OCI-LY7 (cell line): ENCODE results near the gene SRGAP2B.
"Not testable (repeated sequence)": the region's sequence is repeated elsewhere in the genome, so short reads cannot be mapped to it uniquely, and the experiment has no call there.

Experiments used
- EZH2phosphoT487 ChIP-seq: fragments of 200-600 bp; sonication (generic); IDR thresholded peaks from 2 replicates; pipeline ENCODE4 v1.6.1; 2018; ENCODE audit warnings: low read depth, borderline replicate concordance, mild to moderate bottlenecking, mixed run types, antibody characterized with exemption, low read length, moderate library complexity, mixed read lengths
- TF ChIP-seq, protein P1 (sequence below): fragments of 200-600 bp; sonication (generic); conservative IDR thresholded peaks from 2 replicates; pipeline ENCODE4 v1.5.1; 2014; ENCODE audit warnings: mild to moderate bottlenecking, antibody characterized with exemption, low read length, moderate library complexity, mixed read lengths

DNA sequence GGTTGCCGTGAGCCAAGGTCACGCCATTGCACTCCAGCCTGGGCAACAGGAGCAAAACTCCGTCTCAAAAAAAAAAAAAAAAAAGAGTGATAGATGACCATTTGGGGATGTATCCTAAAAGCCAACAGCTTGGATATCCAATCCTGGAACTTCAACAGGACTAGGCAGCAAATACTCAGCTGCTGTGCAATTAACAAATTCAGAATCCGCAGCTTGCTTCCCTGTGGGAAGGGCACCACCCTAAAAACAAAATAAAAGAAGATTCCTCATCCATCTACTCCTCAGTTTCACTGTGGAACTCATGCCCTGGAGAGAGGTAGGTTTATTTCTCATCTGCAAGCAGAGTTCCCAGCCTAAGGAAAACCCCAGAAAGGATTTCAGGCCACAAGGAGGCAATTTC lies 73.4 kb downstream of the SRGAP2B start:
- TF ChIP-seq, protein P1, sequence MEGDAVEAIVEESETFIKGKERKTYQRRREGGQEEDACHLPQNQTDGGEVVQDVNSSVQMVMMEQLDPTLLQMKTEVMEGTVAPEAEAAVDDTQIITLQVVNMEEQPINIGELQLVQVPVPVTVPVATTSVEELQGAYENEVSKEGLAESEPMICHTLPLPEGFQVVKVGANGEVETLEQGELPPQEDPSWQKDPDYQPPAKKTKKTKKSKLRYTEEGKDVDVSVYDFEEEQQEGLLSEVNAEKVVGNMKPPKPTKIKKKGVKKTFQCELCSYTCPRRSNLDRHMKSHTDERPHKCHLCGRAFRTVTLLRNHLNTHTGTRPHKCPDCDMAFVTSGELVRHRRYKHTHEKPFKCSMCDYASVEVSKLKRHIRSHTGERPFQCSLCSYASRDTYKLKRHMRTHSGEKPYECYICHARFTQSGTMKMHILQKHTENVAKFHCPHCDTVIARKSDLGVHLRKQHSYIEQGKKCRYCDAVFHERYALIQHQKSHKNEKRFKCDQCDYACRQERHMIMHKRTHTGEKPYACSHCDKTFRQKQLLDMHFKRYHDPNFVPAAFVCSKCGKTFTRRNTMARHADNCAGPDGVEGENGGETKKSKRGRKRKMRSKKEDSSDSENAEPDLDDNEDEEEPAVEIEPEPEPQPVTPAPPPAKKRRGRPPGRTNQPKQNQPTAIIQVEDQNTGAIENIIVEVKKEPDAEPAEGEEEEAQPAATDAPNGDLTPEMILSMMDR: not testable (repeated sequence)
- TF ChIP-seq EZH2phosphoT487: not testable (repeated sequence)
